Ishikawa (cell line): ENCODE results near the gene KRT83.
"Not testable (repeated sequence)": the region's sequence is repeated elsewhere in the genome, so short reads cannot be mapped to it uniquely, and the experiment has no call there.

ENCODE experiments used
- CEBPB ChIP-seq: IDR thresholded peaks from 2 replicates; pipeline ENCODE4 v1.6.1; 2012
- CREB1 ChIP-seq: IDR thresholded peaks from 2 replicates; pipeline ENCODE4 v1.6.1; 2012; ENCODE audit warnings: low read depth
- EGR1 ChIP-seq: IDR thresholded peaks from 2 replicates; pipeline ENCODE4 v1.6.1; 2012
- EP300 ChIP-seq: IDR thresholded peaks from 2 replicates; pipeline ENCODE4 v1.6.1; 2012; ENCODE audit warnings: borderline replicate concordance
- MAX ChIP-seq: IDR thresholded peaks from 2 replicates; pipeline ENCODE4 v1.6.1; 2012
- NFIC ChIP-seq: IDR thresholded peaks from 2 replicates; pipeline ENCODE4 v1.6.1; 2012
- RAD21 ChIP-seq: IDR thresholded peaks from 2 replicates; pipeline ENCODE4 v1.6.1; 2012; ENCODE audit warnings: low read depth
- REST ChIP-seq: IDR thresholded peaks from 2 replicates; pipeline ENCODE4 v1.6.1; 2012; ENCODE audit warnings: low read depth, mild to moderate bottlenecking
- TAF1 ChIP-seq: IDR thresholded peaks from 2 replicates; pipeline ENCODE4 v1.6.1; 2012; ENCODE audit warnings: low read depth, mild to moderate bottlenecking
- TCF12 ChIP-seq: IDR thresholded peaks from 2 replicates; pipeline ENCODE4 v1.6.1; 2012; ENCODE audit warnings: low read depth
- USF1 ChIP-seq: IDR thresholded peaks from 2 replicates; pipeline ENCODE4 v1.6.1; 2012
- YY1 ChIP-seq: IDR thresholded peaks from 2 replicates; pipeline ENCODE4 v1.6.1; 2012; ENCODE audit warnings: low read depth
- ZBTB7A ChIP-seq: IDR thresholded peaks from 2 replicates; pipeline ENCODE4 v1.6.1; 2012; ENCODE audit warnings: low read depth

- not testable (repeated sequence) for TF ChIP-seq CEBPB, EGR1, MAX, YY1, USF1, EP300, TAF1, NFIC, CREB1, ZBTB7A, TCF12, REST
- peak; percentile 72 for TF ChIP-seq RAD21
These were observed 5.5 kb downstream of the KRT83 start for GRCh38 chr12:52315721-52316120.
